H1 (cell line): ENCODE results near the gene SLC4A1. TPM values are rescaled to one million over a fixed set of nuclear protein-coding genes. Genes with fewer than 3 reads are reported as not detected.

ENCODE experiments used
- CTCF ChIA-PET: fragments of 300-600 bp; sonication (Branson Sonifier 250); formaldehyde crosslinking; loops from one replicate; lab custom pipeline; 2021; ENCODE audit not compliant: partially characterized antibody; lab: Charles Lee
- POLR2A ChIA-PET: fragments of 300-600 bp; sonication (Branson Sonifier 250); formaldehyde crosslinking; loops from one replicate; lab custom pipeline; 2021; ENCODE audit warnings: inconsistent platforms; ENCODE audit not compliant: partially characterized antibody; lab: Charles Lee
- DNase-seq, 2 experiments: peaks; one replicate each; pipeline versions ENCODE4 v3.0.0 to v3.0.0-alpha.2; 2010 to 2022; ENCODE audit warnings: low spot score in 2 of 2, low read depth in 1 of 2, mixed read lengths in 1 of 2
- FAIRE-seq: peaks from 2 replicates; lab custom pipeline; 2011; peaks lifted over from hg19 to GRCh38; lab: Jason Lieb, UNC
- H2AFZ ChIP-seq: 2 replicates; pipeline ENCODE4 v1.8.1; 2012; ENCODE audit warnings: low read length, inconsistent platforms
- H2AK5ac ChIP-seq: 2 replicates; pipeline ENCODE4 v1.6.1; 2013; ENCODE audit warnings: low read depth, low read length
- H2BK120ac ChIP-seq: replicated peaks from 2 replicates; pipeline ENCODE3; 2013; ENCODE audit warnings: low read depth, low read length, inconsistent platforms
- H2BK12ac ChIP-seq: 2 replicates; pipeline ENCODE4 v1.6.1; 2013; ENCODE audit warnings: low read depth, low read length
- H2BK15ac ChIP-seq: 2 replicates; pipeline ENCODE4 v1.6.1; 2013; ENCODE audit warnings: low read length
- H2BK20ac ChIP-seq: 2 replicates; pipeline ENCODE4 v1.6.1; 2013; ENCODE audit warnings: low read length
- H2BK5ac ChIP-seq: 2 replicates; pipeline ENCODE4 v1.6.1; 2013; ENCODE audit warnings: low read depth, low read length
- H3K14ac ChIP-seq: 2 replicates; pipeline ENCODE4 v1.6.1; 2013; ENCODE audit warnings: inconsistent platforms; ENCODE audit not compliant: insufficient read length
- H3K18ac ChIP-seq: 2 replicates; pipeline ENCODE4 v1.6.1; 2013; ENCODE audit warnings: low read length; ENCODE audit errors: extremely low read depth
- H3K23ac ChIP-seq: 2 replicates; pipeline ENCODE4 v1.6.1; 2013; ENCODE audit warnings: inconsistent platforms; ENCODE audit not compliant: insufficient read length
- H3K23me2 ChIP-seq: 2 replicates; pipeline ENCODE4 v1.6.1; 2013; ENCODE audit warnings: low read depth, low read length
- H3K27ac ChIP-seq: 2 replicates; pipeline ENCODE4 v1.6.1; 2011; ENCODE audit warnings: low read depth, low read length, inconsistent platforms
- H3K27me3 ChIP-seq, 4 experiments: replicated peaks in 1 of 4; 1 replicate in 1 of 4; 2 replicates in 3 of 4; pipeline versions ENCODE4 v1.6.1 to v1.8.1; 2011 to 2013; ENCODE audit warnings: low read length in 3 of 4, mild to moderate bottlenecking in 3 of 4, inconsistent platforms in 2 of 4, mixed read lengths in 2 of 4, moderate library complexity in 1 of 4; ENCODE audit not compliant: control insufficient read depth in 3 of 4, insufficient read depth in 3 of 4; ENCODE audit errors: extremely low read depth in 1 of 4
- H3K36me3 ChIP-seq, 4 experiments: 2 replicates each; pipeline versions ENCODE4 v1.6.1 to v1.8.1; 2011 to 2013; ENCODE audit warnings: mild to moderate bottlenecking in 4 of 4, low read length in 3 of 4, moderate library complexity in 2 of 4, control low read depth in 1 of 4, inconsistent platforms in 1 of 4; ENCODE audit not compliant: insufficient read depth in 4 of 4, control insufficient read depth in 2 of 4
- H3K4ac ChIP-seq: replicated peaks from 2 replicates; pipeline ENCODE3; 2013; ENCODE audit warnings: low read length, low read depth, mixed read lengths, inconsistent platforms; ENCODE audit not compliant: insufficient read length
- H3K4me1 ChIP-seq, 4 experiments: replicated peaks in 1 of 4; 1 replicate in 1 of 4; 2 replicates in 3 of 4; pipeline versions ENCODE4 v1.6.1 to v1.8.1; 2011 to 2013; ENCODE audit warnings: low read length in 3 of 4, inconsistent platforms in 2 of 4, mixed read lengths in 1 of 4; ENCODE audit not compliant: insufficient read depth in 4 of 4, control insufficient read depth in 3 of 4
- H3K4me2 ChIP-seq, 2 experiments: 2 replicates each; pipeline versions ENCODE4 v1.6.1 to v1.8.1; 2011 to 2013; ENCODE audit warnings: low read depth in 2 of 2, low read length in 2 of 2, control low read depth in 1 of 2, inconsistent platforms in 1 of 2, mild to moderate bottlenecking in 1 of 2; ENCODE audit not compliant: insufficient read depth in 1 of 2
- H3K4me3 ChIP-seq, 4 experiments: fragments of 200-600, 300-600 bp in 1 of 4; sonication (generic), shearing (Covaris generic), sonication (Bioruptor Twin) in 1 of 4; 2 replicates each; pipeline versions ENCODE4 v1.5.1 to v1.8.1; 2011 to 2016; ENCODE audit warnings: low read length in 4 of 4, low read depth in 3 of 4, control low read depth in 2 of 4, inconsistent platforms in 2 of 4, mild to moderate bottlenecking in 2 of 4, mixed read lengths in 1 of 4, moderate library complexity in 1 of 4; ENCODE audit not compliant: insufficient read depth in 2 of 4; ENCODE audit errors: extremely low read depth in 1 of 4
- H3K56ac ChIP-seq: replicated peaks from 2 replicates; pipeline ENCODE3; 2013; ENCODE audit warnings: low read depth, mild to moderate bottlenecking, mixed read lengths, low read length, inconsistent platforms; ENCODE audit not compliant: insufficient read length
- H3K79me1 ChIP-seq: 2 replicates; pipeline ENCODE4 v1.6.1; 2013; ENCODE audit warnings: low read depth, low read length, control low read depth
- H3K79me2 ChIP-seq, 2 experiments: 2 replicates each; pipeline versions ENCODE4 v1.6.1 to v1.8.1; 2012 to 2013; ENCODE audit warnings: low read length in 2 of 2, mild to moderate bottlenecking in 2 of 2, inconsistent platforms in 1 of 2; ENCODE audit not compliant: insufficient read depth in 2 of 2, control insufficient read depth in 1 of 2
- H3K9ac ChIP-seq, 4 experiments: replicated peaks in 1 of 4; 1 replicate in 1 of 4; 2 replicates in 3 of 4; pipeline versions ENCODE4 v1.6.1 to v1.8.1; 2011 to 2013; ENCODE audit warnings: low read depth in 3 of 4, low read length in 3 of 4, control low read depth in 2 of 4, mild to moderate bottlenecking in 2 of 4, moderate library complexity in 2 of 4, inconsistent platforms in 1 of 4; ENCODE audit errors: extremely low read depth in 1 of 4
- H3K9me3 ChIP-seq, 2 experiments: 2 replicates each; pipeline versions ENCODE4 v1.6.1 to v1.8.1; 2012 to 2013; ENCODE audit warnings: mild to moderate bottlenecking in 2 of 2, moderate library complexity in 2 of 2, control low read depth in 1 of 2, inconsistent platforms in 1 of 2, low read depth in 1 of 2, low read length in 1 of 2, mixed read lengths in 1 of 2; ENCODE audit not compliant: insufficient read depth in 2 of 2
- H4K20me1 ChIP-seq, 2 experiments: replicated peaks in 1 of 2; 2 replicates each; pipeline versions ENCODE3 to v1.8.1; 2011 to 2013; ENCODE audit warnings: inconsistent platforms in 2 of 2, low read length in 2 of 2, mild to moderate bottlenecking in 1 of 2; ENCODE audit not compliant: insufficient read depth in 2 of 2, control insufficient read depth in 1 of 2
- H4K5ac ChIP-seq: 2 replicates; pipeline ENCODE4 v1.6.1; 2013; ENCODE audit warnings: low read length, low read depth, mixed read lengths, inconsistent platforms; ENCODE audit not compliant: insufficient read length
- H4K8ac ChIP-seq: 2 replicates; pipeline ENCODE4 v1.8.0; 2013; ENCODE audit warnings: mild to moderate bottlenecking, moderate library complexity, low read length, inconsistent platforms; ENCODE audit not compliant: insufficient read depth; ENCODE audit errors: extremely low read depth
- H4K91ac ChIP-seq: replicated peaks from 2 replicates; pipeline ENCODE3; 2013; ENCODE audit warnings: low read length, mixed read lengths, inconsistent platforms; ENCODE audit not compliant: insufficient read length
- ASH2L ChIP-seq: fragments of 200-600, 300-600 bp; sonication (generic); IDR thresholded peaks from one replicate; pipeline ENCODE4 v1.7.1; 2017; ENCODE audit warnings: low read length
- CHD1 ChIP-seq: IDR thresholded peaks from 2 replicates; pipeline ENCODE4 v1.6.1; 2012; ENCODE audit warnings: low read depth, low read length, improper control_type of control experiment
- HDAC6 ChIP-seq: IDR thresholded peaks from one replicate; pipeline ENCODE4 v1.7.1; 2012; ENCODE audit warnings: low read depth, mild to moderate bottlenecking, inconsistent platforms, low read length, moderate library complexity
- KDM5A ChIP-seq: fragments of 200-600 bp; IDR thresholded peaks from 2 replicates; pipeline ENCODE4 v1.7.1; 2012; ENCODE audit warnings: mild to moderate bottlenecking, low read length, inconsistent platforms, mixed read lengths
- WGBS, 2 experiments: shearing (Covaris generic) in 1 of 2; methylation state at CpG; one replicate each; pipeline versions ENCODE4 v1.1.6 to v1.1.7; 2013 to 2015; ENCODE audit warnings: low lambda C conversion rate in 2 of 2, mixed read lengths in 2 of 2, inconsistent platforms in 1 of 2, low coverage in 1 of 2, missing lambda C conversion rate in 1 of 2; ENCODE audit not compliant: insufficient replicate concordance in 2 of 2, insufficient coverage in 1 of 2, insufficient read length in 1 of 2; ENCODE audit errors: extremely low coverage in 1 of 2, missing lambda C conversion rate in 1 of 2; 5-methylcytosine and 5-hydroxymethylcytosine counted together
- polyA plus RNA-seq, 7 experiments: library from polyadenylated mRNA; depleted of rRNA in 3 of 7; stranded (reverse) in 5 of 7; unstranded in 2 of 7; fragments of >200 nt in 5 of 7; fragments of 200-250 nt in 2 of 7; gene quantifications; 1 replicate in 5 of 7; 2 replicates in 1 of 7; 4 replicates in 1 of 7; pipeline versions ENCODE4 v1.2.1 to v1.2.3, GENCODE V29; 2011 to 2013; ENCODE audit warnings: missing spikeins in 2 of 7, mixed read lengths in 2 of 7
- total RNA-seq: library from RNA; stranded (reverse); fragmentation: NEBNext Ultra II Directional; extraction: Animal tissue kit (Norgen Biotek cat#: 25700); gene quantifications from 2 replicates; pipeline ENCODE4 v1.2.1, GENCODE V29; 2021

Gene SLC4A1
- total and polyA plus RNA-seq, 2 of the 8 experiments (the other 6 are each of a cell fraction or from before 2014, with no cell fraction given): 0.08 TPM; not detected in 1

DNA sequence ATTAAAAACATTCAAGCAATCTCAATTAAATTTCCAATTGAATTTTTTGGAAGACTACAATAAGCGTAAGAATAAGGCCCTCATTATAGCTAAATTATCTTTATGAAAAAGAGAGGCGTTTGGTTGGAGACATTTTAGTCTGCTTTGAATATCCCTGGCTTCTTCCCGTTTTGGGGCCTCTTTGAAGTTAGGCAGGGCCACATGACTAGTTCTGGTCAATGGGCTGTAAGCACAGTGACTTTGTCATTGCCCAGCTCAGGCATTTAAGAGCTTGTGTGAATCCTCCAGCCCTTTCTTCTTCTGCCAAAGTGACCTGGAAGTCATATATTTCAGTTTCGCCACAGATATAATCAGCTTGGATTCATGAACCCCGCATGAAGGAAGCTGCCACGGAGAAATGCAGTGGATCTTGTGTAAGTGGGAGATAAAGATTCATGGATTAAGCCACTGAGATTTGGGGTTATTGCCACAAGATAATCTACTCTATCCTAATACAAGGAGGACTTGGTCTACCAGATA lies 26.8 kb downstream of the SLC4A1 start:
- H2AFZ ChIP-seq: no peak overlapping the region
- H2BK12ac ChIP-seq: no peak overlapping the region
- no peak overlapping the region for H3K4ac ChIP-seq
- peaks cover 0 to 3% (median 0%) of the 10 kb centered on the region in 4 experiments; a peak in 1 of 7 replicates for H3K4me1 ChIP-seq
- TF ChIP-seq KDM5A (no peak), CHD1 (no peak), ASH2L (no peak), HDAC6 (no peak)
- no peak overlapping the region for H3K27ac ChIP-seq
- H3K56ac ChIP-seq: no peak overlapping the region
- FAIRE-seq (no peak), DNase-seq (no peak)
- H3K23me2 ChIP-seq: no peaks in the 10 kb centered on the region; the same call in 1 of the 2 replicates
- no peaks in the 10 kb centered on the region for H3K36me3 ChIP-seq
- H3K79me2 ChIP-seq: no peaks in the 10 kb centered on the region
- H2BK20ac ChIP-seq: no peak overlapping the region
- no peak overlapping the region for H3K4me2 ChIP-seq
- H2BK120ac ChIP-seq: no peak overlapping the region
- H4K20me1 ChIP-seq: no peaks in the 10 kb centered on the region
- no peak overlapping the region for H4K8ac ChIP-seq
- no peak overlapping the region for H3K9ac ChIP-seq
- 88% methylated on average over 6 of the region's 6 CpGs; no CpG with 5 or more reads in 1 of the 2 experiments for WGBS, 2 experiments
- ChIA-PET CTCF (interaction anchor here (0.5 to 1.4 kb wide), 3 partner anchors 69 to 135 kb away, joined by 3 read pairs; no protein-coding TSS in a partner anchor), POLR2A (interaction anchor here (0.8 to 1.4 kb wide), 2 partner anchors 83 to 119 kb away, joined by 3 to 4 read pairs; no protein-coding TSS in a partner anchor)
- no peaks in the 10 kb centered on the region for H3K27me3 ChIP-seq
- H2AK5ac ChIP-seq: no peak overlapping the region
- no peak overlapping the region for H3K14ac ChIP-seq
- no peak overlapping the region for H4K5ac ChIP-seq
- no peak overlapping the region for H3K4me3 ChIP-seq
- H3K79me1 ChIP-seq: no peaks in the 10 kb centered on the region
- no peak overlapping the region for H3K18ac ChIP-seq
- H2BK15ac ChIP-seq: no peak overlapping the region
- H4K91ac ChIP-seq: no peak overlapping the region
- peaks cover 0 to 6% of the 10 kb centered on the region in 2 experiments; a peak in 1 of 4 replicates for H3K9me3 ChIP-seq
- no peak overlapping the region for H3K23ac ChIP-seq
- H2BK5ac ChIP-seq: no peak overlapping the region
